Keratinocyte (primary cell): ENCODE results near the gene EPB41L2. TPM values are rescaled to one million over a fixed set of nuclear protein-coding genes. Genes with fewer than 3 reads are reported as not detected.

Experiments
- DNase-seq: peaks from one replicate; pipeline ENCODE4 v3.0.0-alpha.2; 2011; ENCODE audit warnings: low read depth, missing footprints, low spot score
- FAIRE-seq: peaks from 2 replicates; lab custom pipeline; 2011; peaks lifted over from hg19 to GRCh38; lab: Jason Lieb, UNC
- H2AFZ ChIP-seq: 2 replicates; pipeline ENCODE4 v1.6.0; 2012; ENCODE audit warnings: low read length, control low read depth, inconsistent platforms; ENCODE audit not compliant: control insufficient read depth
- H3K27ac ChIP-seq: 2 replicates; pipeline ENCODE4 v1.5.1; 2011; ENCODE audit warnings: low read length; ENCODE audit not compliant: control insufficient read depth, insufficient read depth
- H3K27me3 ChIP-seq: 3 replicates; pipeline ENCODE4 v1.6.0; 2011; ENCODE audit warnings: low read length; ENCODE audit not compliant: control insufficient read depth, insufficient read depth; ENCODE audit errors: extremely low read depth
- H3K36me3 ChIP-seq, 2 experiments: 2 replicates in 1 of 2; 3 replicates in 1 of 2; pipeline ENCODE4 v1.5.1; 2011; ENCODE audit warnings: low read length in 2 of 2, mild to moderate bottlenecking in 1 of 2; ENCODE audit not compliant: control insufficient read depth in 2 of 2, insufficient read depth in 2 of 2; ENCODE audit errors: extremely low read depth in 1 of 2
- H3K4me1 ChIP-seq: 3 replicates; pipeline ENCODE4 v1.5.1; 2011; ENCODE audit warnings: low read length; ENCODE audit not compliant: control insufficient read depth, insufficient read depth; ENCODE audit errors: extremely low read depth
- H3K4me2 ChIP-seq: 3 replicates; pipeline ENCODE4 v1.6.0; 2011; ENCODE audit warnings: low read depth, low read length; ENCODE audit not compliant: control insufficient read depth, insufficient read depth; ENCODE audit errors: extremely low read depth
- H3K4me3 ChIP-seq, 3 experiments: fragments of 200-600 bp in 1 of 3; sonication (generic) in 1 of 3; 2 replicates in 2 of 3; 3 replicates in 1 of 3; pipeline ENCODE4 v1.5.1; 2011 to 2016; ENCODE audit warnings: low read length in 3 of 3, mild to moderate bottlenecking in 3 of 3, control low read depth in 2 of 3, inconsistent platforms in 1 of 3, low read depth in 1 of 3, mixed read lengths in 1 of 3, mixed run types in 1 of 3, moderate library complexity in 1 of 3; ENCODE audit not compliant: control insufficient read depth in 2 of 3, insufficient read depth in 2 of 3; ENCODE audit errors: extremely low read depth in 1 of 3
- H3K79me2 ChIP-seq: 2 replicates; pipeline ENCODE4 v1.6.0; 2012; ENCODE audit warnings: low read length; ENCODE audit not compliant: control insufficient read depth, insufficient read depth
- H3K9ac ChIP-seq: 3 replicates; pipeline ENCODE4 v1.6.0; 2011; ENCODE audit warnings: low read length; ENCODE audit not compliant: control insufficient read depth, insufficient read depth; ENCODE audit errors: extremely low read depth
- H3K9me1 ChIP-seq: 3 replicates; pipeline ENCODE4 v1.6.0; 2011; ENCODE audit warnings: low read length; ENCODE audit not compliant: control insufficient read depth, insufficient read depth; ENCODE audit errors: extremely low read depth
- H3K9me3 ChIP-seq: 2 replicates; pipeline ENCODE4 v1.5.1; 2012; ENCODE audit warnings: low read depth, low read length; ENCODE audit not compliant: control insufficient read depth
- H4K20me1 ChIP-seq: 3 replicates; pipeline ENCODE4 v1.6.0; 2011; ENCODE audit warnings: low read length; ENCODE audit not compliant: control insufficient read depth, insufficient read depth; ENCODE audit errors: extremely low read depth
- CTCF ChIP-seq, 3 experiments: IDR thresholded peaks in 1 of 3; conservative IDR thresholded peaks in 1 of 3; optimal IDR thresholded peaks in 1 of 3; 2 replicates in 2 of 3; 3 replicates in 1 of 3; pipeline versions ENCODE3 to v1.5.1; 2011; ENCODE audit warnings: low read length in 3 of 3, mild to moderate bottlenecking in 3 of 3, moderate library complexity in 2 of 3, control low read depth in 1 of 3, inconsistent platforms in 1 of 3; ENCODE audit not compliant: insufficient read depth in 2 of 3; ENCODE audit errors: extremely low read depth in 1 of 3
- EZH2 ChIP-seq: IDR thresholded peaks from one replicate; pipeline ENCODE4 v1.6.1; 2012; ENCODE audit warnings: inconsistent platforms, mild to moderate bottlenecking, low read length, moderate library complexity
- dilution Hi-C: fragments of 300-500 bp; cut with MboI; formaldehyde crosslinking; loops from one replicate; pipeline ENCODE4 v1.7.0; 2020; ENCODE audit warnings: low sequenced_read_pairs; ENCODE audit not compliant: extremely low pct_ligation_motif_present
- polyA plus RNA-seq, 5 experiments: library from polyadenylated mRNA; depleted of rRNA in 3 of 5; stranded (reverse) in 3 of 5; stranded (forward) in 1 of 5; unstranded in 1 of 5; fragments of >200 nt; gene quantifications; 1 replicate in 1 of 5; 2 replicates in 3 of 5; 3 replicates in 1 of 5; pipeline versions ENCODE4 v1.2.1 to v1.2.3, GENCODE V29; 2011 to 2012; ENCODE audit warnings: missing spikeins in 2 of 5, low read depth in 1 of 5, low replicate concordance in 1 of 5

EPB41L2 gene
- polyA plus RNA-seq, 1 donor (not counting 4 experiments of a cell fraction or from before 2014, with no cell fraction given): 22.0 TPM

DNA sequence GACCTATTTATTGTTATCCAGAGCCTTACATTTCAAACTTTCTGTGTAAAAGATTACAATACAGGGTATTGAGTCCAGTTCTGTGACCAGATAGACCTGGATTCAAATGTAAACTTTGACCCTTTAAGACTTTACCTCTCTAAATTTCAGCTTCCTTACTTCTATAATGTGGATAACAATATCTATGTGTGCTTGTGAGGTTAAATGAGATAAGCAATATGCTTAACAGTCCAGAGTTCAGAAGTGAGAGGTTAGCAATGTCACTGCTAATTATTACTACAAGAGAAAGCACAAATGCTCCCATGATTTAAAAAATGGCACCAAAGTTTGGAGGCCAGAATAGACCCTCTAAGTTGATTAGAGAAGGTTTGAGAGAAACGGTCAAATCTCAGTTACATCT lies 27.5 kb downstream of the EPB41L2 start:
- dilution Hi-C loops: no loop called here
- Histone ChIP-seq H3K27ac (no peak overlapping the region), H3K9me3 (no peaks in the 10 kb centered on the region), H4K20me1 (no peaks in the 10 kb centered on the region), H2AFZ (no peak overlapping the region), H3K9me1 (no peaks in the 10 kb centered on the region), H3K79me2 (peaks cover 3% of the 10 kb centered on the region), H3K27me3 (no peaks in the 10 kb centered on the region), H3K9ac (no peak overlapping the region), H3K4me1 (no peaks in the 10 kb centered on the region), H3K4me2 (no peak overlapping the region), H3K36me3 (no peaks in the 10 kb centered on the region), H3K4me3 (no peak overlapping the region)
- FAIRE-seq (no peak), DNase-seq (no peak)
- TF ChIP-seq EZH2 (no peak), CTCF (optimal IDR thresholded peaks at IDR 0.05 in 1 of 3, IDR thresholded peaks at IDR 0.05 in 1 of 3, conservative IDR thresholded peaks at IDR 0.05 in 1 of 3; ENCODE audit: extremely low read depth in 1 of 3, insufficient read depth in 2 of 3, low read length in 3 of 3) (no peak)

DNA sequence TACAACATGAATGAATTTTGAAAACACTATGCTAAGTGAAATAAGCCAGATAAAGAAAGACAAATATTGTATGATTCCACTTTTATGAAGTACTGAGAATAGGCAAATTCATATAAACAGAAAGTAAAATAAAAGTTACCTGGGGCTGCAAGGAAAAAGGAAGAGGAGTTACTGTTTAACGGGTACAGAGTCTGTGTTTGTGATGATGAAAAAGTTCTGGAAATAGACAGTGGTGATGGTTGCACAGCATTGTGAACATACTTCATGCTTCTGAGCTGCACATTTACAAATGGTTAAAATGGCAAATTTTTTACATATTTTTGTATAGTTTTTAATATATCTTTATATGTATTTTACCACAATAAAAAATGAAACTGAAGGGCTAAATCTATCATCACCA lies 29.4 kb downstream of the EPB41L2 start:
- Histone ChIP-seq H3K4me1 (peaks cover 6% of the 10 kb centered on the region), H3K9me3 (no peaks in the 10 kb centered on the region), H2AFZ (no peak overlapping the region), H4K20me1 (no peaks in the 10 kb centered on the region), H3K4me3 (no peak overlapping the region), H3K9me1 (no peaks in the 10 kb centered on the region), H3K4me2 (no peak overlapping the region), H3K9ac (no peak overlapping the region), H3K27me3 (no peaks in the 10 kb centered on the region), H3K36me3 (no peaks in the 10 kb centered on the region), H3K79me2 (no peaks in the 10 kb centered on the region), H3K27ac (no peak overlapping the region)
- TF ChIP-seq EZH2: no peak
- TF ChIP-seq CTCF (optimal IDR thresholded peaks at IDR 0.05 in 1 of 3, IDR thresholded peaks at IDR 0.05 in 1 of 3, conservative IDR thresholded peaks at IDR 0.05 in 1 of 3; ENCODE audit: extremely low read depth in 1 of 3, insufficient read depth in 2 of 3, low read length in 3 of 3): no peak
- DNase-seq: no peak
- dilution Hi-C loops: no loop called here
- FAIRE-seq: no peak
